ENCODE results near the gene C19orf38. TPM values are rescaled to one million over a fixed set of nuclear protein-coding genes. Genes with fewer than 3 reads are reported as not detected.
A peak's percentile ranks its signal among the peaks of the same experiment; 100 is the strongest.
"Not testable (repeated sequence)": the region's sequence is repeated elsewhere in the genome, so short reads cannot be mapped to it uniquely, and the experiment has no call there.

C19orf38 gene
- total and polyA plus RNA-seq, 4 donors = 4.2 to 48.7 (median 8.3) TPM

DNA sequence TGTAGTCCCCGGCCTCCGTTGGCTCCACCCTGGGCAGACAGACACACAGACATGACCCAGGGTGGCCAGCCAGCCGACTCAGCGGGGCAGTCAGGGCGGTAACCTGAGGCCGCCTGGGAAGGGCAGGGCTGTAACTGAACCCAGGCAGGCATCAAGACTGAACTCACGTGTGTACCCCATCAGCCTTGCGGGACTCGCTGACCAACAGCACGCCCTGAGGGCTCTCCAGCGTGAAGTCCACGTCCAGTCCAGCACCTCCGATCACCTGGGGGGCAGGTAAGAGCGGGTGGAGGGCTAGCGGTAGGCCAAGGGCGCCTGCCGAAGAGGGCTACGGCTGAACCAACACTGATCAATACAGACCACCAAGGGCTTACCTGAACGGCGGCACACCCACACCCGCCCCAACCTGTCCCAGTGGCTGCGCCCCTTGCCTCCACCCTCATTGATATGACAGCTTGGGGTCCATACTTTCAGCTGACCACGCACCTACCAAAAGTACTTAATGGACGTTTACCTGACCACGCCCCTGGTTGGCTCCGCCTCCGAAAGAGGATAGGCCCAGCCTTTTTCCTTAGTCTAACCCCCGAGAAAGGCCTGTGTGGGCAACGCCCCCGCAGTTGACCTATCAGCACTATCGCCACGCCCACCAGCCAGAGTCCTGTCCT is 13.0 kb upstream of the C19orf38 start:
- Histone ChIP-seq H3K9me3 (ENCODE audit: control insufficient read depth in 4 of 4, insufficient read depth in 3 of 4, low read length in 3 of 4) (peaks cover 0 to 7% (median 0%) of the 10 kb centered on the region in 4 donors), H3K4me3 (peak overlapping the region; percentile 28), H3K27ac (ENCODE audit: low read depth in 1 of 2, low read length in 1 of 2) (peak overlapping the region; percentile 46 to 85), H3K27me3 (ENCODE audit: control insufficient read depth in 3 of 3, insufficient read depth in 3 of 3, low read length in 2 of 3) (no peaks in the 10 kb centered on the region), H3K36me3 (ENCODE audit: control insufficient read depth in 4 of 4, insufficient read depth in 4 of 4, low read length in 4 of 4) (peaks cover 0 to 30% (median 4%) of the 10 kb centered on the region in 4 donors), H3K9ac (ENCODE audit: insufficient read depth in 1 of 2, low read length in 2 of 2) (no peak overlapping the region), H3K4me1 (ENCODE audit: control insufficient read depth in 5 of 5, insufficient read depth in 5 of 5, low read length in 5 of 5) (peaks cover 0 to 9% (median 6%) of the 10 kb centered on the region in 5 donors)
- DNase-seq (peak in 1 of 3 donors; percentile 16), ATAC-seq (ENCODE audit: insufficient read depth, low FRiP score) (no peak)
- WGBS, 2 donors = 56 to 63% methylated on average over 29 to 32 of the region's 32 CpGs
- TF ChIP-seq, protein P1, sequence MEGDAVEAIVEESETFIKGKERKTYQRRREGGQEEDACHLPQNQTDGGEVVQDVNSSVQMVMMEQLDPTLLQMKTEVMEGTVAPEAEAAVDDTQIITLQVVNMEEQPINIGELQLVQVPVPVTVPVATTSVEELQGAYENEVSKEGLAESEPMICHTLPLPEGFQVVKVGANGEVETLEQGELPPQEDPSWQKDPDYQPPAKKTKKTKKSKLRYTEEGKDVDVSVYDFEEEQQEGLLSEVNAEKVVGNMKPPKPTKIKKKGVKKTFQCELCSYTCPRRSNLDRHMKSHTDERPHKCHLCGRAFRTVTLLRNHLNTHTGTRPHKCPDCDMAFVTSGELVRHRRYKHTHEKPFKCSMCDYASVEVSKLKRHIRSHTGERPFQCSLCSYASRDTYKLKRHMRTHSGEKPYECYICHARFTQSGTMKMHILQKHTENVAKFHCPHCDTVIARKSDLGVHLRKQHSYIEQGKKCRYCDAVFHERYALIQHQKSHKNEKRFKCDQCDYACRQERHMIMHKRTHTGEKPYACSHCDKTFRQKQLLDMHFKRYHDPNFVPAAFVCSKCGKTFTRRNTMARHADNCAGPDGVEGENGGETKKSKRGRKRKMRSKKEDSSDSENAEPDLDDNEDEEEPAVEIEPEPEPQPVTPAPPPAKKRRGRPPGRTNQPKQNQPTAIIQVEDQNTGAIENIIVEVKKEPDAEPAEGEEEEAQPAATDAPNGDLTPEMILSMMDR (IDR thresholded peaks at IDR 0.05; ENCODE audit: control extremely low read depth, extremely low read depth) = no peak

DNA sequence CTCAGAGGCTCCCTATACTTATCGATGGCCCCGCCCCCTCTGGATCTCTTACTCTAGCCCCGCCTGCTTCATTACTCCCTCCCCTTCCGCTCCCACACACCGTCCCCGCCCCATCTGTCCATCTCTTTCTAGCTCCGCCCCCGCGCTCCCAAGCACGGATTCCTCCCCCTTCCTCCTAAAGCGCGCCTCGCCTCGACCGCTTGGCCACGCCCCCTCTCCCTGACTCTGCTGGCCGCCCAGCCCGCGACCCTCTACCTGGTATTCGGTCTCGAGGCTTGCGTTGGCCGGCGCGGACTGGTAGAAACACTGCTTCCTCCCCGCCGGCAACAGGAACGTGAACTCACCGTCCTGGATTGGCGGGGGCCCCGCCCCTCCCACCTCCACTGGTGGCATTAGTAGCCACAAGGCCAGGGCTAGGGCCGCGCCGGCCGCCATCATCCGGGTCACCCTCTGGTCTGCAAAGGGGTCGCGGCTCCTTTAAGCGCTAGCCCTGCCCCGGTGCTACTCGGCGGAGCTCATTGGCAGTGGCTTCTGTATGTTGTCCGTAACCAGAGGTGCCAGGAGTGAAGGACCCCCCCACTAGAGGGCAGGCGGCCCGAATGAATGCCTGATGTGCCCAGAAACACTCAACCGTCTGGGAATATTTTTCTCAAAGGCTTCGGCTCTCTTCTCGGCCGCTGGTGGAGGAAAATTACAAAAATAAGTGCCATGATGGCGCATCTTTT is 12.3 kb upstream of the C19orf38 start, which contains the start of gene TMED1:
Gene TMED1 (minus strand): TSS at position 459 of the 725 bp plus-strand sequence. CDS start 21 bp downstream, at position 438.
- TF ChIP-seq, protein P1 (IDR thresholded peaks at IDR 0.05; ENCODE audit: control extremely low read depth, extremely low read depth) = peak; percentile 25
- WGBS, 2 donors = 0% methylated on average over 50 of the region's 50 CpGs
- no peaks in the 10 kb centered on the region for H3K27me3 ChIP-seq (ENCODE audit: control insufficient read depth in 3 of 3, insufficient read depth in 3 of 3, low read length in 2 of 3)
- H3K4me1 ChIP-seq (ENCODE audit: control insufficient read depth in 5 of 5, insufficient read depth in 5 of 5, low read length in 5 of 5) = peaks cover 0 to 9% (median 6%) of the 10 kb centered on the region in 5 donors
- H3K9me3 ChIP-seq (ENCODE audit: control insufficient read depth in 4 of 4, insufficient read depth in 3 of 4, low read length in 3 of 4) = peaks cover 0 to 7% (median 0%) of the 10 kb centered on the region in 4 donors
- H3K27ac ChIP-seq (ENCODE audit: low read depth in 1 of 2, low read length in 1 of 2) = peak within 1 kb of the TSS; percentile 96 to 98
- DNase-seq (peak; percentile 99), ATAC-seq (ENCODE audit: insufficient read depth, low FRiP score) (peak; percentile 93)
- H3K9ac ChIP-seq (ENCODE audit: insufficient read depth in 1 of 2, low read length in 2 of 2) = peak within 1 kb of the TSS; percentile 87 to 95
- H3K36me3 ChIP-seq (ENCODE audit: control insufficient read depth in 4 of 4, insufficient read depth in 4 of 4, low read length in 4 of 4) = peaks cover 0 to 23% (median 4%) of the 10 kb centered on the region in 4 donors
- H3K4me3 ChIP-seq = peak within 1 kb of the TSS; percentile 76

DNA sequence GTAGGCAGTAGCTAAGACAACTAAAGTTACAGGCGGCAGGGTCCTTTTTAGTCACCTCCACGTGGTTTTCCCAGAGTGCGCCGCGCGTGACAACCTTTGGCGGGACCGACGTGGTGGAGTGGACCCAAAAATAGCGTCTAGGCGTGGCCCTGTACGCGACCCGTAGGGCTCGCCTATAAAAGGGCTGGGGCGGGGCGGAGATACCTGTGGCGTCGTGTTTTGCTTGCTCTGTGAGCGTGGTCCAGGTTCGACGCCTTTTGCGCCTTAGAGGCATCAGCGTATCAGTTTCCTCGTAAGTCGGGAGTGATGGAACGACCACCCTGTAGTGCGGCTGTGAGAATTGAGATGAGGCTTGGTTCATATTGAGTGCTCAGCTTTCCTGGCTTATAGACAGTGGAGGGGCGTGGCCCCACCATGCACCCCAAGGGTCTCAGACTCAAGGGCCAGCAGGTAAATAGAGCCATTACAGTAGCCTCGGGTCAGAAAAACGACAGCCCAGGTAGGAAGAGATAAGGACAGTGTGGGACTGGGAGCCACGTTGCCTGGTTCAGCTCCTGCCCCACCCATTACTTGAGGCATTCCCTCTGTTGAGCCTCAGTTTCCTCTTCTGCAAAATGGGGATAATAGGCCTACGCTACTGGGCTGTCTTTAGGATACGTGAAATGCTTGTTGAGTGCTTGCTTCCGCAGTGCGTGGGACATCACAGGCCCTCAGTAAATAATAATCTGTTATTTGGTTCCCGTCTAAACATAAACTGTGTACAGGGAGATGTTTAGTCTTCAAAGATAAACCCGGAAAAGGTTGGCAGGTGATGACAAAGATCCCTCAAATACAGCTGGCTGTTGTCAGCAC is 11.5 kb upstream of the C19orf38 start:
- WGBS, 2 donors = 31 to 33% methylated on average over 38 of the region's 38 CpGs
- H3K4me3 ChIP-seq = no peak overlapping the region
- peak overlapping the region; percentile 87 to 95 for H3K9ac ChIP-seq (ENCODE audit: insufficient read depth in 1 of 2, low read length in 2 of 2)
- no peaks in the 10 kb centered on the region for H3K27me3 ChIP-seq (ENCODE audit: control insufficient read depth in 3 of 3, insufficient read depth in 3 of 3, low read length in 2 of 3)
- ATAC-seq (ENCODE audit: insufficient read depth, low FRiP score) (peak; percentile 14), DNase-seq (peak in 2 of 3 donors; percentile 40 to 51)
- H3K27ac ChIP-seq (ENCODE audit: low read depth in 1 of 2, low read length in 1 of 2) = peak overlapping the region; percentile 96 to 98
- H3K9me3 ChIP-seq (ENCODE audit: control insufficient read depth in 4 of 4, insufficient read depth in 3 of 4, low read length in 3 of 4) = peaks cover 0 to 7% (median 0%) of the 10 kb centered on the region in 4 donors
- H3K4me1 ChIP-seq (ENCODE audit: control insufficient read depth in 5 of 5, insufficient read depth in 5 of 5, low read length in 5 of 5) = peaks cover 0 to 9% (median 6%) of the 10 kb centered on the region in 5 donors
- TF ChIP-seq, protein P1 (IDR thresholded peaks at IDR 0.05; ENCODE audit: control extremely low read depth, extremely low read depth) = no peak
- peaks cover 0 to 15% (median 4%) of the 10 kb centered on the region in 4 donors for H3K36me3 ChIP-seq (ENCODE audit: control insufficient read depth in 4 of 4, insufficient read depth in 4 of 4, low read length in 4 of 4)

DNA sequence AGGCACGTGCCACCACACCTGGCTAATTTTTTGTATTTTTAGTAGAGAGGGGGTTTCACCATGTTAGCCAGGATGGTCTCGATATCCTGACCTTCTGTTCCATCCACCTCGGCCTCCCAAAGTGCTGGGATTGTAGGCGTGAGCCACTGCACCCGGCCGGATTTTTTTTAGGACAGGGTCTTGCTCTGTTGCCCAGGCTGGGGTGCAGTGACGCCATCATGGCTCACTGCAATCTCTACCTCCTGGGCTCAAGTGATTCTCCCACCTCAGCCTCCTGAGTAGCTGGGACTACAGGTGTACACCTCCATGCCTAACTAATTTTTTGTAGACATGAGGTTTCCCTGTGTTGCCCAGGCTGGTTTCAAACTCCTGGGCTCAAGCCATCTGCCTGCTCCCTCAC is 10.6 kb upstream of the C19orf38 start:
- H3K9ac ChIP-seq (ENCODE audit: insufficient read depth in 1 of 2, low read length in 2 of 2); DNase-seq; H3K27me3 ChIP-seq (ENCODE audit: control insufficient read depth in 3 of 3, insufficient read depth in 3 of 3, low read length in 2 of 3); H3K36me3 ChIP-seq (ENCODE audit: control insufficient read depth in 4 of 4, insufficient read depth in 4 of 4, low read length in 4 of 4); ATAC-seq (ENCODE audit: insufficient read depth, low FRiP score); H3K9me3 ChIP-seq (ENCODE audit: control insufficient read depth in 4 of 4, insufficient read depth in 3 of 4, low read length in 3 of 4); H3K4me1 ChIP-seq (ENCODE audit: control insufficient read depth in 5 of 5, insufficient read depth in 5 of 5, low read length in 5 of 5); H3K4me3 ChIP-seq; H3K27ac ChIP-seq (ENCODE audit: low read depth in 1 of 2, low read length in 1 of 2): not testable (repeated sequence)
- 95 to 100% methylated on average over 7 of the region's 7 CpGs for WGBS, 2 donors

Data from lung (tissue), 12 donors.